ACC112 (cell line): ENCODE results near the gene DNAJC22.
"Not testable (repeated sequence)": the region's sequence is repeated elsewhere in the genome, so short reads cannot be mapped to it uniquely, and the experiment has no call there.

ENCODE experiments used
- H2AFZ ChIP-seq: fragments of 200-600 bp; sonication (generic); one replicate; pipeline ENCODE4 v1.6.0; 2017; ENCODE audit warnings: antibody characterized with exemption, low read length; ENCODE audit not compliant: unreplicated experiment
- H3K27ac ChIP-seq: fragments of 200-600 bp; sonication (generic); 2 replicates; pipeline ENCODE4 v1.5.1; 2014; ENCODE audit warnings: low read depth, mild to moderate bottlenecking, antibody characterized with exemption, low read length, moderate library complexity
- H3K27me3 ChIP-seq: fragments of 200-600 bp; sonication (generic); 2 replicates; pipeline ENCODE4 v1.6.1; 2014; ENCODE audit warnings: mild to moderate bottlenecking, antibody characterized with exemption, low read length, moderate library complexity, mixed read lengths; ENCODE audit not compliant: insufficient read depth
- H3K36me3 ChIP-seq: fragments of 200-600 bp; sonication (generic); 2 replicates; pipeline ENCODE4 v1.6.1; 2016; ENCODE audit warnings: mild to moderate bottlenecking, antibody characterized with exemption, low read length, moderate library complexity, mixed read lengths; ENCODE audit not compliant: insufficient read depth
- H3K4me1 ChIP-seq: fragments of 200-600 bp; sonication (generic); one replicate; pipeline ENCODE4 v1.6.1; 2016; ENCODE audit warnings: low read length, mixed read lengths; ENCODE audit not compliant: insufficient read depth, unreplicated experiment, control insufficient read depth
- H3K4me3 ChIP-seq: fragments of 200-600 bp; sonication (generic); 2 replicates; pipeline ENCODE4 v1.5.1; 2014; ENCODE audit warnings: mild to moderate bottlenecking, low read depth, low read length
- H3K79me2 ChIP-seq: fragments of 200-600 bp; sonication (generic); one replicate; pipeline ENCODE4 v1.6.0; 2016; ENCODE audit warnings: low read length; ENCODE audit not compliant: control insufficient read depth, unreplicated experiment, insufficient read depth

Gene DNAJC22

DNA sequence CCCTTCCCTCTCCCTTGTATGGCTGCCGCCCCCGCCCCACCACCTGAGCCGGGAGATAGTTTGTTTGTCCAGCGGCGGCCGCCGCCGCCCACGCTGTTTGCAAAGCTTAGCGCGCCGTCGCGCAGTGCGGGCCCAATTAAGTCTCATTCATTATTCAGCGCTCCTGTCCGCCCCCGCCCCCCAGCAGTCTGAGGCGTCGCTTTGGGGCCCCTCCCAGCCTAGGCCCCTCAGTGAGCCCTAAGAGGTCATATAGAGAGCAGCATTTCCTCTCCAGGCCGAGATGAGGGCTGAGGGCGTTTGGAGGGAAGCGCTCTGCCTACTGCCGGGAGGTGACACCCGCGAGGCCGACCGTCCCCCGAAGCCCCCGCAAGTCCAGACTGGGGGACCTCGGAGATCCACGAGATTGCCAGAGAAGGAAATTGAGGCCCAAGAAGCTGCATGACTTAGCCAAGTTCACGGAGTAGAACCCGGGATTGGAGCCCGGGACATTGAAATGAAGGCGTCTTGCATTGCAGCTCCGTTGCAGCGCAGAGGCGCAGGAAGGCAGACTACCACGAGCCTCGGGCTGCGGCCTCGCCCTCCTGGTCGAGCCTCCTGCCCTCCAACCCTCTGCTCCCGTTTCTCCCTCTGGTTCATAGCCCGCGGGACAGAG lies at the start of gene DNAJC22:
Gene DNAJC22, plus strand, starts transcription at position 230 of the 652 bp plus-strand sequence. CDS start 1,985 bp downstream, outside the sequence.
- no peak within 1 kb of the TSS for H3K27ac ChIP-seq
- peak within 1 kb of the TSS; percentile 71 for H2AFZ ChIP-seq
- H3K79me2 ChIP-seq: no peaks in the 10 kb centered on the region
- peaks cover 30% of the 10 kb centered on the region for H3K4me1 ChIP-seq
- peaks cover 49% of the 10 kb centered on the region for H3K27me3 ChIP-seq
- peak within 1 kb of the TSS; percentile 64 for H3K4me3 ChIP-seq
- H3K36me3 ChIP-seq: no peaks in the 10 kb centered on the region

DNA sequence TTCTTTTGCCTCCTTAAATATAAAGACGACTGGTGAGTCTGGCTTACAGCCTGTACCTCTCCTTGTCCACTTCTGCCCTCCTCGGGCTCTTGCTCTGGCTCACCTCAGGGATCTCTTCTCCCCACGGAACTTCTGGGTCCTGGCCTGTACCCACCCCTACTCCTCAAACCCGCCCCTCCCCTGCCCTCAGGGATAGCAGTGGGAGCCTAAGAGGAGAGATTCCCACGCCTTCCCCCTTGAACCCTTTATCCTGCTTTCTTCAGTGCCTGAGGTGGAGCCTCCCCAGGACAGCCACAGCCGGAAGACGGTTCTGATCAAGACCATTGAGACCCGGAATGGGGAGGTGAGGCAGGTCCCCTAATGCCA lies 49.0 kb upstream of the DNAJC22 start:
- H3K4me3 ChIP-seq: no peak overlapping the region

DNA sequence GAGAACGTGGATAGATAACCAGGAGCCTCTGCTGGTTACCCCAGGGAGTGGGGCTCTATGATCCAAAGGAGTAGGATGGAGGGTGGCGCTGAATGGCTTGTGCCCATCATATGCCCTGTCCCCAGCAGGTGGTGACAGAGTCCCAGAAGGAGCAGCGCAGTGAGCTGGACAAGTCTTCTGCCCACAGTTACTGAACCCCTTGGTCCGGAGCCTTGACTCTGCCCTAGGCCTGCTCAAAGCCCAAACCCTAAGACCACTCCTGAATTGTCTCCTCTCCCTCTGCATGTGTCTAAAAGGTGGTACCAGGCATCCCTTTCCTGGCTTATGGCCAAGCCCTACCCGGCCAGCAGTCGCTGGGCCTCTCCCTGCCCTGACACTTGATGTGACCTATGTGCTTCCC lies 48.5 kb upstream of the DNAJC22 start:
- Histone ChIP-seq H3K4me3 (no peak overlapping the region), H2AFZ (no peak overlapping the region), H3K79me2 (no peaks in the 10 kb centered on the region), H3K27ac (no peak overlapping the region), H3K4me1 (peaks cover 4% of the 10 kb centered on the region), H3K36me3 (no peaks in the 10 kb centered on the region), H3K27me3 (peaks cover 42% of the 10 kb centered on the region)

More for the DNA sequence above, 49.0 kb upstream of the DNAJC22 start:
- Histone ChIP-seq H3K79me2 (no peaks in the 10 kb centered on the region), H3K4me1 (peaks cover 5% of the 10 kb centered on the region), H2AFZ (no peak overlapping the region), H3K27me3 (peaks cover 42% of the 10 kb centered on the region), H3K36me3 (no peaks in the 10 kb centered on the region), H3K27ac (no peak overlapping the region)

DNA sequence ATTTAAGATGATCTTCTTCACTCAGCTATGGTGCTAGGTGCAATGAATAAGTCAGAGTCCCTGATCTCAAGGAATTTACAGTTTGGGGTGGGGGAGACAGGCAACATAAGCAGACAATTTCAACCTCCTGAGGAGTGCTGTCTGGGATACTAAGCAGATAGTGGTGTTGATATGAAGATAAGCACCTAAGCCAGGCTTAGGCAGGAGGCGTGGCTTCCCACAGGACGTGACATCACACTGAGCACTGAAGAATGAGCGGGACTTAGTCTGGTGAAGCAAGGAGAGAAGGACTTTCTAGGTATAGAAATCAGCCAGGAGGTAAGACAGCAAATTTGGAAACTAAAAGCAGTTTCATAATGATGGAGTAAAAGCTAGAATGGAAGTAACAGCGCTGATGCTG lies 44.9 kb upstream of the DNAJC22 start:
- no peak overlapping the region for H2AFZ ChIP-seq
- H3K36me3 ChIP-seq: no peaks in the 10 kb centered on the region
- peaks cover 20% of the 10 kb centered on the region for H3K27me3 ChIP-seq
- H3K27ac ChIP-seq: no peak overlapping the region
- H3K4me3 ChIP-seq: no peak overlapping the region
- H3K79me2 ChIP-seq: no peaks in the 10 kb centered on the region
- no peaks in the 10 kb centered on the region for H3K4me1 ChIP-seq

DNA sequence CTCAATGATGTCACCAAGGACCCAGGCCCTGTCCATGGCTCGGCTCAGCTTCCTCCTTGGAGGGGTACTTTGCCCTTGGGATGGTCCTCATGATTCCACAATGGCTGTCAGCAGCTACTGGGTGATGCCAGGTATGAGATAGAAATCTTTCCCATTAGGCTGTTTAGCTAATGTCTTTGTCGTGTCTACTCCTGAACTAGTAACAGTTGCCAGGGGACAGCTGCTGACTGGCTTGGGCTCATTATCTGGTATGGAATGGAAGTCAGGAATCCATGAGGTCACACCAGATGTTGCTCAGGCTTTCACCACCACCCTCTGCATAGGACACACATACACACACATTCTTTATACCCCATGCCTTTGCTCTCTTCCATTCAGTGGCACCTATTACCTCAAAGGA lies 42.5 kb upstream of the DNAJC22 start:
- Histone ChIP-seq H3K4me1 (no peaks in the 10 kb centered on the region), H3K4me3 (no peak overlapping the region), H2AFZ (no peak overlapping the region), H3K27ac (no peak overlapping the region), H3K36me3 (no peaks in the 10 kb centered on the region), H3K27me3 (no peaks in the 10 kb centered on the region), H3K79me2 (no peaks in the 10 kb centered on the region)

DNA sequence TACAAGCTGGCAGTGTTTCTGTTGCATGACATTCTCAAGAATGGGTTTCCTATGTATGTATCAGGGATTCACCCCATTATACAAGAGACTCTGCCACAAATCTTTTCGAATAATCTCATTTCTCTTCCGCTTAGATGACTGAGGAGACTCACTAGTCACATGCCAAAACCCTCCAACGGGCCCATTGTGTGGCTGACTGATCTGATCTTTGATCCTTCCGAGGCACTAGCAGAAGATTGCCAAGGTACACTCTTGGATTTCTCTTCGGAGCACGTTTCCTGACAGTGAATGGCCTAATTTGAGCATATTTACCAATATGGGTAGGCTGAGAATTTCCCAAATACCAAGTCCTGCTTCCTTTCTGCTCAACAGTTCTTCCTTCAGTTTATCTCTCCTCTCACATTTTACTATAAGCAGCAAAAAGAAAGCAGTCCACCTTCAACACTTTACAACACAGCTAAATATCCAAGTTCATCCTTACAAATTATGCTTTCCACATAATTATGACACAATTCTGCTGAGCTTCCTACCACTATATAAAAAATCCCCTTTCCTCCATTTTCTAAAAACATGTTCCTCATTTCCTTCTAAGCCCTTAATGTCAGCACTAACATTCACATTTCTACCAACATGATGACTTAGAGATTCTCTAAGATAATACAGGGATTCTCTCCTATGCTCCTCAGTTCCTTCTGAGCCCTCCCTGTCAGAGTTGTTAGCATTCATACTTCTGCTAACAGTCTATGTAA lies 40.8 kb upstream of the DNAJC22 start:
- no peaks in the 10 kb centered on the region for H3K36me3 ChIP-seq
- H3K4me3 ChIP-seq: no peak overlapping the region
- no peak overlapping the region for H2AFZ ChIP-seq
- H3K4me1 ChIP-seq: no peaks in the 10 kb centered on the region
- no peaks in the 10 kb centered on the region for H3K79me2 ChIP-seq
- no peak overlapping the region for H3K27ac ChIP-seq
- H3K27me3 ChIP-seq: no peaks in the 10 kb centered on the region

DNA sequence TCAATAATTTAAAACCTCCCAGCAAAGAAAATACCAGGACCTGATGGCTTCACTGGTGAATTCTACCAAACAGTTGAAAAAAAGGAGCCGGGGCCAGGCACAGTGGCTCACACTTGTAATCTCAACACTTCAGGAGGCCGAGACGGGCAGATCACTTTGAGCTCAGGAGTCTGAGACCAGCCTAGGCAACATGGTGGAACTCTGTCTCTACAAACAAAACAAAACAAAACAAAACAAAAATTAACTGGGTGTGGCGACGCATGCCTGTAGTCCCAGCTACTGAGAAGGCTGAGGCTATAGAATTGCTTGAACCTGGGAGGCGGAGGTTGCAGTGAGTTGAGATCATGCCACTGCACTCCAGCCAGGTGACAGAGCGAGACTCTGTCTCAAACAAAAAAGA lies 37.3 kb upstream of the DNAJC22 start:
- Histone ChIP-seq H3K4me1 (no peaks in the 10 kb centered on the region), H3K79me2 (no peaks in the 10 kb centered on the region), H3K27me3 (no peaks in the 10 kb centered on the region), H3K27ac (no peak overlapping the region), H2AFZ (no peak overlapping the region), H3K4me3 (no peak overlapping the region), H3K36me3 (no peaks in the 10 kb centered on the region)

DNA sequence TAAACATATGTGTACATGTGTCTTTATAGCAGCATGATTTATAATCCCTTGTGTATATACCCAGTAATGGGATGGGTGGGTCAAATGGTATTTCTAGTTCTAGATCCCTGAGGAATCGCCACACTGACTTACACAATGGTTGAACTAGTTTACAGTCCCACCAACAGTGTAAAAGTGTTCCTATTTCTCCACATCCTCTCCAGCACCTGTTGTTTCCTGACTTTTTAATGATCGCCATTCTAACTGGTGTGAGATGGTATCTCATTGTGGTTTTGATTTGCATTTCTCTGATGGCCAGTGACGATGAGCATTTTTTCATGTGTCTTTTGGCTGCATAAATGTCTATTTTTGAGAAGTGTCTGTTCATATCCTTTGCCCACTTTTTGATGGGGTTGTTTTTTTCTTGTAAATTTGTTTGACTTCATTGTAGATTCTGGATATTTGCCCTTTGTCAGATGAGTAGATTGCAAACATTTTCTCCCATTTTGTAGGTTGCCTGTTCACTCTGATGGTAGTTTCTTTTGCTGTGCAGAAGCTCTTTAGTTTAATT lies 36.2 kb upstream of the DNAJC22 start:
- not testable (repeated sequence) for H3K36me3 ChIP-seq, H3K79me2 ChIP-seq, H3K27me3 ChIP-seq

DNA sequence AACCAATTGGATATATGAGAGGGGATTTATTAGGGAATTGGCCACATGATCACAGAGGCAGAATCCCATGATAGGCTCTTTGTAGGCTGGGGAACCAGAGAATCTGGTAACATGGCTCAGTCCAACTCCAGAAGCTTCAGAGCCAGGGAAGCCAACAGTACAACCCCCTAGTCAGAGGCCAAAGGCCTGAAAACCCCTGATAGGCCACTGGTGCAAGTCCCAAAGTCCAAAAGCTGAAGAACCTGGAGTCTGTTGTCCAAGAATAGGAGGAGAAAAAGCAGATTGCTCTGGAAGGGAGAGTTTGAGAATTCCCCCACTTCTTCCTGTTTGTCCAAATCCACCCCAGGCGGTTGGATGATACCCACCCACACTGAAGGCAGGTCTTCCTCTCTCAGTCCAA lies 31.9 kb upstream of the DNAJC22 start:
- H3K4me3 ChIP-seq: no peak overlapping the region

More for the DNA sequence above, 36.2 kb upstream of the DNAJC22 start:
- H2AFZ ChIP-seq, H3K4me1 ChIP-seq, H3K4me3 ChIP-seq, H3K27ac ChIP-seq: not testable (repeated sequence)

DNA sequence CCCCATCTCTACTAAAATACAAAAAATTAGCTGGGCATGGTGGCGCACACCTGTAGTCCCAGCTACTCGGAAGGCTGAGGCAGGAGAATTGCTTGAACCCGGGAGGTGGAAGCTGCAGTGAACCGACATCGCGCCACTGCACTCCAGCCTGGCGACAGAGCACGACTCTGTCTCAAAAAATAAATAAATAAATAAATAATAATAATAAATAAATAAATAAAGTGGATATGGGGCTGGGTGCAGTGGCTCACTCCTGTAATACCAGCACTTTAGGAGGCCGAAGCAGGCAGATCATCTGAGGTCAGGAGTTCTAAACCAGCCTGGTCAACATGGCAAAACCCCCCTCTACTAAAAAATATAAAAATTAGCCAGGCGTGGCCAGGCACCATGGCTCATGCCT lies 29.6 kb upstream of the DNAJC22 start:
- H3K36me3 ChIP-seq, H3K27me3 ChIP-seq, H3K27ac ChIP-seq, H3K79me2 ChIP-seq, H3K4me1 ChIP-seq, H2AFZ ChIP-seq, H3K4me3 ChIP-seq: not testable (repeated sequence)

More for the DNA sequence above, 31.9 kb upstream of the DNAJC22 start:
- Histone ChIP-seq H3K4me1 (no peaks in the 10 kb centered on the region), H2AFZ (no peak overlapping the region), H3K27ac (no peak overlapping the region), H3K27me3 (no peaks in the 10 kb centered on the region), H3K36me3 (no peaks in the 10 kb centered on the region), H3K79me2 (no peaks in the 10 kb centered on the region)
